HepG2 (cell line): ENCODE results near the gene AGRN. TPM values are rescaled to one million over a fixed set of nuclear protein-coding genes. Genes with fewer than 3 reads are reported as not detected.

Experiments
- BRD4 ChIP-seq: sonication (generic); formaldehyde crosslinking; IDR thresholded peaks from 2 replicates; pipeline ENCODE4 v1.4.0; 2020; ENCODE audit warnings: missing genetic modification reagents
- CBX2 ChIP-seq, 2 experiments: fragments of 200-600 bp in 1 of 2; sonication (generic); formaldehyde crosslinking in 1 of 2; IDR thresholded peaks; 2 replicates each; pipeline versions ENCODE4 v1.7.0 to v1.8.1; 2018 to 2022; ENCODE audit warnings: low read depth in 2 of 2, low read length in 1 of 2, mild to moderate bottlenecking in 1 of 2, missing genetic modification reagents in 1 of 2
- FOXP1 ChIP-seq, 2 experiments: fragments of 450-650 bp in 1 of 2; IDR thresholded peaks; 2 replicates each; pipeline ENCODE4 v1.6.1; 2017 to 2018; ENCODE audit warnings: antibody characterized with exemption in 1 of 2
- GABPA ChIP-seq, 2 experiments: IDR thresholded peaks; 2 replicates each; pipeline ENCODE4 v1.6.1; 2011 to 2016; ENCODE audit warnings: low read depth in 2 of 2, low read length in 1 of 2, missing biosample characterization in 1 of 2, missing genetic modification characterization in 1 of 2
- GTF3A ChIP-seq: sonication (generic); formaldehyde crosslinking; conservative IDR thresholded peaks from 2 replicates; pipeline ENCODE4 v1.4.0; 2020; ENCODE audit warnings: mild to moderate bottlenecking, missing genetic modification reagents
- KLF13 ChIP-seq: sonication (generic); formaldehyde crosslinking; IDR thresholded peaks from 2 replicates; pipeline ENCODE4 v1.4.0; 2020; ENCODE audit warnings: mild to moderate bottlenecking, missing genetic modification reagents
- KMT2B ChIP-seq: IDR thresholded peaks from 2 replicates; pipeline ENCODE4 v1.6.1; 2016; ENCODE audit warnings: missing genetic modification reagents, missing compliant biosample characterization
- MTA1 ChIP-seq: sonication (generic); formaldehyde crosslinking; IDR thresholded peaks from 2 replicates; pipeline ENCODE4 v1.4.0; 2020; ENCODE audit warnings: missing genetic modification reagents, mild to moderate bottlenecking, borderline replicate concordance
- MYNN ChIP-seq: sonication (generic); formaldehyde crosslinking; IDR thresholded peaks from 2 replicates; pipeline ENCODE4 v1.4.0; 2020; ENCODE audit warnings: mild to moderate bottlenecking, low read depth, missing genetic modification reagents
- PATZ1 ChIP-seq: sonication (generic); formaldehyde crosslinking; IDR thresholded peaks from 2 replicates; pipeline ENCODE4 v1.4.0; 2020; ENCODE audit warnings: missing genetic modification reagents
- SUZ12 ChIP-seq: fragments of 150-350 bp; IDR thresholded peaks from 2 replicates; pipeline ENCODE4 v1.6.1; 2014; ENCODE audit warnings: low read depth, low read length
- ZFP36L1 ChIP-seq: sonication (generic); formaldehyde crosslinking; IDR thresholded peaks from 2 replicates; pipeline ENCODE4 v1.8.0; 2022; ENCODE audit warnings: mild to moderate bottlenecking, missing genetic modification reagents, moderate library complexity
- ZKSCAN1 ChIP-seq: fragments of 150-350 bp; IDR thresholded peaks from 2 replicates; pipeline ENCODE4 v1.6.1; 2014; ENCODE audit warnings: low read length
- ZNF234 ChIP-seq: sonication (generic); formaldehyde crosslinking; conservative IDR thresholded peaks from 2 replicates; pipeline ENCODE4 v1.5.1; 2020; ENCODE audit warnings: mild to moderate bottlenecking, missing genetic modification reagents
- ZNF253 ChIP-seq: sonication (generic); formaldehyde crosslinking; IDR thresholded peaks from 2 replicates; pipeline ENCODE4 v1.8.0; 2022; ENCODE audit warnings: mild to moderate bottlenecking, missing genetic modification reagents, borderline replicate concordance
- ZNF3 ChIP-seq: IDR thresholded peaks from 2 replicates; pipeline ENCODE4 v1.7.0; 2017; ENCODE audit warnings: inconsistent platforms
- ZNF550 ChIP-seq: sonication (generic); formaldehyde crosslinking; IDR thresholded peaks from 2 replicates; pipeline ENCODE4 v1.4.0; 2020; ENCODE audit warnings: mild to moderate bottlenecking, missing genetic modification reagents, borderline replicate concordance
- ZNF891 ChIP-seq: sonication (generic); formaldehyde crosslinking; IDR thresholded peaks from 2 replicates; pipeline ENCODE4 v1.5.0; 2020; ENCODE audit warnings: mild to moderate bottlenecking, missing genetic modification reagents
- polyA plus RNA-seq, 8 experiments: library from polyadenylated mRNA; depleted of rRNA in 3 of 8; stranded (reverse) in 7 of 8; unstranded in 1 of 8; fragments of >200 nt; fragmentation: Illumina TruSeq in 4 of 8; extraction: Trizol in 4 of 8; gene quantifications; 2 replicates each; pipeline versions ENCODE4 v1.2.1 to v1.2.3, GENCODE V29; 2011 to 2016; ENCODE audit warnings: low read depth in 4 of 8, missing spikeins in 1 of 8, mixed read lengths in 1 of 8; ENCODE audit not compliant: insufficient read depth in 1 of 8
- total RNA-seq, 5 experiments: library from RNA; depleted of rRNA; stranded (reverse); fragments of >200 nt; fragmentation: Illumina TruSeq; extraction: Trizol; gene quantifications; 2 replicates each; pipeline ENCODE4 v1.2.3, GENCODE V29; 2016; ENCODE audit warnings: low read depth in 1 of 5
- TF ChIP-seq, protein P1 (sequence below): sonication (generic); formaldehyde crosslinking; IDR thresholded peaks from 2 replicates; pipeline ENCODE4 v1.5.0; 2020; ENCODE audit warnings: mild to moderate bottlenecking, missing genetic modification reagents, moderate library complexity
- TF ChIP-seq, protein P2 (sequence below), 2 experiments: sonication (generic) in 1 of 2; formaldehyde crosslinking in 1 of 2; IDR thresholded peaks; 2 replicates each; pipeline versions ENCODE4 v1.6.1 to v1.9.0; 2014 to 2022; ENCODE audit warnings: antibody characterized with exemption in 1 of 2, borderline replicate concordance in 1 of 2, inconsistent platforms in 1 of 2, low read depth in 1 of 2, missing genetic modification reagents in 1 of 2

Gene AGRN
- total and polyA plus RNA-seq, 2 of the 13 experiments (the other 11 are each of a cell fraction or from before 2014, with no cell fraction given): 29.8 to 65.2 TPM

DNA sequence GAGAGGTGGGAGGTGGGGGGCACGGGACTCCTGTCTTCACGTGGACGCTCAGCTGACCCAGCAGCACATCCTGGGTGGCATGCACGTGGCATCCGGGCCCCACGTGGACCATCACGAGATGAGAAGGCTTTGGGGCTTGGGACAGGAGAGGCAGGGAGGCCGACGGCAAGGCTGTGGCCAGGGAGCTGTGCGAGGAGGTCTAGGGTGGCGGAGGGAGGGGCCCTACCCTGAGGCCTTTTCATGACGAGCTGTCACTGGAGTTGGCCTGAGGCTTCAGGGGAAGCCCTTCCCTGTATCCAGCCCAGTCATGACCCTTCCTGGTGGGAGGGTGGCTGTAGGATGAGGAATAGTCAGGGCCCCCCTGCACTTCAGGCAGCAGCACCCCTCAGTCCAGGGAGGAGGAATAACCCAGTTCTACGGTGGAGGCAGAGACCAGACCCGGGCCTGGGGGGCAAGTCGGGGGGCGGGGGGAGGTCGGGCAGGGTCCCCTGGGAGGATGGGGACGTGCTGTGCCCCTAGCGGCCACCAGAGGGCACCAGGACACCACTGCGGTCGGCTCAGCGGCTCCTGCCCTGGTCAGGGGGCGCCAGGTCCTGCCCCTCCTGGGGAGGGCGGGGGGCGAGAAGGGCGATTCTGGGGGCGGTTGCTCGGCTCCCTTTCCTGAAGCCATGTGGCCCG lies 36.0 kb upstream of the AGRN start (continued):
- no peak for TF ChIP-seq MTA1 (CRISPR knock-in tag)
- TF ChIP-seq, protein P1, sequence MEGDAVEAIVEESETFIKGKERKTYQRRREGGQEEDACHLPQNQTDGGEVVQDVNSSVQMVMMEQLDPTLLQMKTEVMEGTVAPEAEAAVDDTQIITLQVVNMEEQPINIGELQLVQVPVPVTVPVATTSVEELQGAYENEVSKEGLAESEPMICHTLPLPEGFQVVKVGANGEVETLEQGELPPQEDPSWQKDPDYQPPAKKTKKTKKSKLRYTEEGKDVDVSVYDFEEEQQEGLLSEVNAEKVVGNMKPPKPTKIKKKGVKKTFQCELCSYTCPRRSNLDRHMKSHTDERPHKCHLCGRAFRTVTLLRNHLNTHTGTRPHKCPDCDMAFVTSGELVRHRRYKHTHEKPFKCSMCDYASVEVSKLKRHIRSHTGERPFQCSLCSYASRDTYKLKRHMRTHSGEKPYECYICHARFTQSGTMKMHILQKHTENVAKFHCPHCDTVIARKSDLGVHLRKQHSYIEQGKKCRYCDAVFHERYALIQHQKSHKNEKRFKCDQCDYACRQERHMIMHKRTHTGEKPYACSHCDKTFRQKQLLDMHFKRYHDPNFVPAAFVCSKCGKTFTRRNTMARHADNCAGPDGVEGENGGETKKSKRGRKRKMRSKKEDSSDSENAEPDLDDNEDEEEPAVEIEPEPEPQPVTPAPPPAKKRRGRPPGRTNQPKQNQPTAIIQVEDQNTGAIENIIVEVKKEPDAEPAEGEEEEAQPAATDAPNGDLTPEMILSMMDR (CRISPR knock-in tag): peak; percentile 87
- TF ChIP-seq ZNF550 (CRISPR knock-in tag): no peak
- no peak for TF ChIP-seq FOXP1 (IDR thresholded peaks at IDR 0.05)
- no peak for TF ChIP-seq FOXP1 (CRISPR knock-in tag; IDR thresholded peaks at IDR 0.05)
- no peak for TF ChIP-seq GTF3A (CRISPR knock-in tag)
- TF ChIP-seq ZNF253 (CRISPR knock-in tag): no peak
- TF ChIP-seq SUZ12: no peak
- 0 out of 2 replicates have a peak, but pooled peaks have one; percentile 32 for TF ChIP-seq ZNF891 (CRISPR knock-in tag)
- no peak for TF ChIP-seq CBX2 (IDR thresholded peaks at IDR 0.05; ENCODE audit: low read depth, low read length)
- no peak for TF ChIP-seq CBX2 (CRISPR knock-in tag; IDR thresholded peaks at IDR 0.05; ENCODE audit: low read depth)
- TF ChIP-seq, protein P2, sequence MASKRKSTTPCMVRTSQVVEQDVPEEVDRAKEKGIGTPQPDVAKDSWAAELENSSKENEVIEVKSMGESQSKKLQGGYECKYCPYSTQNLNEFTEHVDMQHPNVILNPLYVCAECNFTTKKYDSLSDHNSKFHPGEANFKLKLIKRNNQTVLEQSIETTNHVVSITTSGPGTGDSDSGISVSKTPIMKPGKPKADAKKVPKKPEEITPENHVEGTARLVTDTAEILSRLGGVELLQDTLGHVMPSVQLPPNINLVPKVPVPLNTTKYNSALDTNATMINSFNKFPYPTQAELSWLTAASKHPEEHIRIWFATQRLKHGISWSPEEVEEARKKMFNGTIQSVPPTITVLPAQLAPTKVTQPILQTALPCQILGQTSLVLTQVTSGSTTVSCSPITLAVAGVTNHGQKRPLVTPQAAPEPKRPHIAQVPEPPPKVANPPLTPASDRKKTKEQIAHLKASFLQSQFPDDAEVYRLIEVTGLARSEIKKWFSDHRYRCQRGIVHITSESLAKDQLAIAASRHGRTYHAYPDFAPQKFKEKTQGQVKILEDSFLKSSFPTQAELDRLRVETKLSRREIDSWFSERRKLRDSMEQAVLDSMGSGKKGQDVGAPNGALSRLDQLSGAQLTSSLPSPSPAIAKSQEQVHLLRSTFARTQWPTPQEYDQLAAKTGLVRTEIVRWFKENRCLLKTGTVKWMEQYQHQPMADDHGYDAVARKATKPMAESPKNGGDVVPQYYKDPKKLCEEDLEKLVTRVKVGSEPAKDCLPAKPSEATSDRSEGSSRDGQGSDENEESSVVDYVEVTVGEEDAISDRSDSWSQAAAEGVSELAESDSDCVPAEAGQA (IDR thresholded peaks at IDR 0.05; ENCODE audit: low read depth): no peak
- TF ChIP-seq, protein P2 (CRISPR knock-in tag; IDR thresholded peaks at IDR 0.05; ENCODE audit: borderline replicate concordance): no peak
- TF ChIP-seq ZNF234: no peak
- no peak for TF ChIP-seq GABPA (IDR thresholded peaks at IDR 0.05; ENCODE audit: low read depth, low read length)
- TF ChIP-seq GABPA (CRISPR knock-in tag; IDR thresholded peaks at IDR 0.05; ENCODE audit: low read depth): no peak
- no peak for TF ChIP-seq MYNN (CRISPR knock-in tag)
- TF ChIP-seq ZNF3: no peak
- TF ChIP-seq KMT2B (CRISPR knock-in tag): no peak
- TF ChIP-seq KLF13 (CRISPR knock-in tag): no peak
- TF ChIP-seq ZKSCAN1: no peak
- no peak for TF ChIP-seq ZFP36L1
- peak; percentile 94 for TF ChIP-seq PATZ1 (CRISPR knock-in tag)
- TF ChIP-seq BRD4 (CRISPR knock-in tag): no peak
